SW480 (cell line): ENCODE measurements around the gene MARCHF3.
"Not testable (repeated sequence)": the region's sequence is repeated elsewhere in the genome, so short reads cannot be mapped to it uniquely, and the experiment has no call there.

Experiments used
- DNase-seq: peaks from one replicate; pipeline ENCODE4 v3.0.0-alpha.2; 2016; ENCODE audit warnings: low spot score

The MARCHF3 gene

DNA sequence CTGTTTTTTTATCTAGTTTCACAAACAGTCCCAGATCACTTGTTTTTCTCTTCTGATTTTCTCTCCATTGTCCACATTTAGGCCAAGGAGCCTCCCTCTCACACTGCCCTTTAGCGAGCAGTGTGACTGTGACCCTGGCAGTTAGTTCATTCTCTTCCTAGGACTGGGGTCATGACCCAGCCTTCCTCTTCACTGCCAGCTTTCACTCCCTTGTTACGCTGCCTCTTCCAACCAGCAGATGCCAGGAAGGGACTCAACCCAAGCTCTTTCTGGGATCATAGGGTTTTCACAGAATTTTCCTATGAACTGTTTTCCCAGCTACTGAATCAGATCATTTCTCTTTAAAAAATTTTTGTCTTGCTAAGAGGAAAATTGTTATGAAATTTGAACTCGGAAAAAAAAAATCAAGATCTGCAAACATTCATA, 182.5 kb downstream of the MARCHF3 start:
- DNase-seq: no peak

GRCh38 chr5:126847456-126847820, 182.9 kb downstream of the MARCHF3 start:
- no peak for DNase-seq

GRCh38 chr5:126846744-126847455, 183.5 kb downstream of the MARCHF3 start:
- no peak for DNase-seq

GRCh38 chr5:126846344-126846743, 184.0 kb downstream of the MARCHF3 start:
- DNase-seq: no peak

GRCh38 chr5:126845470-126846070, 184.8 kb downstream of the MARCHF3 start:
- DNase-seq: peak; percentile 50

GRCh38 chr5:126843375-126843774, 187.0 kb downstream of the MARCHF3 start:
- not testable (repeated sequence) for DNase-seq

DNA sequence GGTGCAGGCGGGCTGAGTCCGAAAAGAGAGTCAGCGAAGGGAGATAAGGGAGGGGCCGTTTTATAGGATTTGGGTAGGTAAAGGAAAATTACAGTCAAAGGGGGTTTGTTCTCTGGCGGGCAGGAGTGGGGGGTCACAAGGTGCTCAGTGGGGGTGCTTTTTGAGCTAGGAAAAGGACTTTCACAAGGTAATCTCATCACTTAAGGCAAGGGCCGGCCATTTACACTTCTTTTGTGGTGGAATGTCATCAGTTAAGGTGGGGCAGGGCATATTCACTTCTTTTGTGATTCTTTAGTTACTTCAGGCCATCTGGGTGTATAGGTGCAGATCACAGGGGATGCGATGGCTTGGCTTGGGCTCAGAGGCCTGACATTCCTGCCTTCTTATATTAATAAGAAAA, 191.0 kb downstream of the MARCHF3 start:
- not testable (repeated sequence) for DNase-seq

GRCh38 chr5:126837906-126838539, 192.3 kb downstream of the MARCHF3 start:
- DNase-seq: no peak

GRCh38 chr5:126837242-126837641, 193.1 kb downstream of the MARCHF3 start:
- no peak for DNase-seq

DNA sequence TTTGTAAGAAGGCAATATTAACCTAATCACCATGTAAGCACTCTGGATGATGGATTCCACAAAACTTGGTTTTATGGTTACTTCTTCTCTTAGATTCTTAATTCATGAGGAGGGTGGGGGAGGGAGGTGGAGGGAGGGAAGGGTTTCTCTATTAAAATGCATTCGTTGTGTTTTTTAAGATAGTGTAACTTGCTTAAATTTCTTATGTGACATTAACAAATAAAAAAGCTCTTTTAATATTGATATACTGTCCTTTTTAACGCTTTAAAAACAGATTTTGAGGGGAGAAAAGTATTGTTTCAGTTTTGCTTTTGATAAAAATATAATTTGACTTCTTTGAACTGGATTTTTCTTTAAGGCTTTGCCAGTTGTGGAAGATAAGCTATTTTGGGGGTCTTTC, 193.6 kb downstream of the MARCHF3 start:
- DNase-seq: no peak

- no peak for DNase-seq
These were observed 199.2 kb downstream of the MARCHF3 start for GRCh38 chr5:126831156-126831555.

DNA sequence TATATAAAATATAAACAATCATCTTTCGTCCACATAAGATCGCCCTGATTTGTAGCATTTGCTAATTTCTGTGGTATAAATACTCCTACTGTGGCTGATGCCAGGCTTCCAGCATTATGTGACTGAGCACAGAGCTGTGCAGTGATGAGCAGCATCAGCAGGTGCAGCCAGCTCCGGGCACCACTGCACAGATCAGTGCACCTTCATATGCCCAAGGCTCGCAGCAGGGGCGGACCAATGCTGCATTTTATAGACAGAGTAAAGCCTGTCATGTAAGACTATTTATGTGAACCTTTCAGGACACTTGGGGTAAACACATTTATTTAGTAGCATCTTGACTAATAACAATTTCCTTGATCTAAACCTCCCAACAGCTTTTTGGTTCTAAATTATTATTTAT, 200.3 kb downstream of the MARCHF3 start:
- no peak for DNase-seq

GRCh38 chr5:126829098-126829497, 201.3 kb downstream of the MARCHF3 start:
- no peak for DNase-seq

- DNase-seq: no peak
These were observed 203.6 kb downstream of the MARCHF3 start for GRCh38 chr5:126826619-126827215.

DNA sequence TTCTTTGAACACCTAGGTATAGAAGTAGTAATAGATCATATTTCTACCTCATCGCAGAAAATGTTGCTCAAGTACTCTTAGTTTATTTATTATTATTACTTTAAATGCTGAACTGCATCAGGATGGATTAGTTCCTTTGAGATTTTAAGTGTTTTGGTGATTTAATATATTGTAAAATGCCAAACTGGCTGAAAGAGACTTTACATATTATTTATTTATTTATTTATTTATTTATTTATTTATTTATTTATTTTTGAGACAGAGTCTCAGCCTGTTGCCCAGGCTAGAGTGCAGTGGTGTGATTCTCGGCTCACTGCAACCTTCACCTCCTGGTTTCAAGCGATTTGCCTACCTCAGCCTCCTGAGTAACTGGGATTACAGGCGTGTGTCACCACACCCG, 211.1 kb downstream of the MARCHF3 start:
- no peak for DNase-seq

DNA sequence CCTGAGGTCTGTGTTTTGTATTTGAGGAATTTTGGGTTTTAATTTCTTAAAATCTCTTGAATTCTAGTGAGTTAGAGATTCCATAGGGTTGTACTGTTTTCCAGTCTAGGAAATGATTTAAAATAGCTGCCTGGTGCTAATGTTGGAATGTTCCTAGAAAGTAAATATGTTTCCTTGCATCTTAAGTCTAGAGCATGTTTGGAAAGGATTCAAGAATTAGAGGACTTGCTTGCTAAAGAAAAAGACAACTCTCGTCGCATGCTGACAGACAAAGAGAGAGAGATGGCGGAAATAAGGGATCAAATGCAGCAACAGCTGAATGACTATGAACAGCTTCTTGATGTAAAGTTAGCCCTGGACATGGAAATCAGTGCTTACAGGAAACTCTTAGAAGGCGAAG, 211.6 kb downstream of the MARCHF3 start:
- no peak for DNase-seq
